Adipose tissue (tissue), 3 donors: ENCODE results near the gene SIRT5. TPM values are rescaled to one million over a fixed set of nuclear protein-coding genes. Genes with fewer than 3 reads are reported as not detected.
A peak's percentile ranks its signal among the peaks of the same experiment; 100 is the strongest.

Source experiments
- H3K27ac ChIP-seq: one replicate; pipeline ENCODE4 v1.5.1; 2013; ENCODE audit warnings: low read depth, low read length
- WGBS, 3 donors: extraction: QIAGEN DNeasy Blood & Tissue Kit; methylation state at CpG; one replicate each; pipeline ENCODE4 v1.1.7; 2013; 5-methylcytosine and 5-hydroxymethylcytosine counted together
- polyA plus RNA-seq, 3 donors: library from polyadenylated mRNA; stranded (reverse); fragments of 200-250 nt; gene quantifications; one replicate each; pipeline ENCODE4 v1.2.3, GENCODE V29; 2013
- donor health status: healthy with polysubstance abuse.
- donor health status: Bipolar disorder and iron deficiency.
- donor health status: healthy.

The SIRT5 gene
- polyA plus RNA-seq, 3 donors = 3.7 to 8.1 (median 5.9) TPM

- peak overlapping the region; percentile 70 for H3K27ac ChIP-seq
- WGBS, 3 donors = 4 to 7% (median 7%) methylated on average over 38 of the region's 38 CpGs
Observed at GRCh38 chr6:13614126-13614925, 39.9 kb downstream of the SIRT5 start.

GRCh38 chr6:13614926-13615791 is 40.8 kb downstream of the SIRT5 start, which contains the start of gene NOL7:
TSS of gene NOL7 (plus strand) at chr6:13615335. CDS start at chr6:13615359, 24 bp downstream.
- 0% methylated on average over 78 to 85 of the region's 85 CpGs for WGBS, 3 donors

GRCh38 chr6:13615792-13616120 is 41.4 kb downstream of the SIRT5 start:
- H3K27ac ChIP-seq = no peak overlapping the region
- 0 to 1% (median 1%) methylated on average over 14 of the region's 14 CpGs for WGBS, 3 donors

More at GRCh38 chr6:13614926-13615791, 40.8 kb downstream of the SIRT5 start, which contains the start of gene NOL7:
- peak within 1 kb of the TSS; percentile 70 for H3K27ac ChIP-seq

DNA sequence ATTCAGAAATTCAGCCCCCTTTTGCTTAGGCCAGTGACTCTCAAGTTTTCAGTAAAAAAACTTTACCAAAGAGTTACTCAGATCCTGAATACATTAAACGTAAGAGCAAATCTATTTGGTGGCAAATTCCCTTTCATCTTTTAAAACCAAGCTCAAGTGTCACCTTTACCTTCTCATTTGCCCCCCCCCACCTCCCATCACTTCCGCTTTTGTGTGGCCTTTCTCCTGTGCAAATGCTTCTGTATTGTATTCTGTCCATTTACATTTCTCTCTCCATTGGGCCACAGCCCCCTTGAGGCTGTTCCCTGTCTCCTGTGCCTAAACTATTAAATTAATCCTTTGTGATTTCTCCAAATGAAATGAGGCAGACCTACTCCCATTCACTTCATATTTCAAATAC is 42.7 kb downstream of the SIRT5 start:
- WGBS, 3 donors = 81 to 88% (median 81%) methylated on average over 2 of the region's 2 CpGs
- H3K27ac ChIP-seq = no peak overlapping the region

GRCh38 chr6:13624871-13625288 is 50.5 kb downstream of the SIRT5 start:
- H3K27ac ChIP-seq = no peak overlapping the region
- 62 to 74% (median 70%) methylated on average over 4 of the region's 4 CpGs for WGBS, 3 donors

- no peak overlapping the region for H3K27ac ChIP-seq
- 50 to 69% (median 60%) methylated on average over 4 of the region's 4 CpGs for WGBS, 3 donors
Observed at GRCh38 chr6:13629459-13630116, 55.2 kb downstream of the SIRT5 start.

GRCh38 chr6:13630499-13630898 is 56.1 kb downstream of the SIRT5 start:
- WGBS, 3 donors = 94 to 100% (median 98%) methylated on average over 1 of the region's 1 CpG
- no peak overlapping the region for H3K27ac ChIP-seq

DNA sequence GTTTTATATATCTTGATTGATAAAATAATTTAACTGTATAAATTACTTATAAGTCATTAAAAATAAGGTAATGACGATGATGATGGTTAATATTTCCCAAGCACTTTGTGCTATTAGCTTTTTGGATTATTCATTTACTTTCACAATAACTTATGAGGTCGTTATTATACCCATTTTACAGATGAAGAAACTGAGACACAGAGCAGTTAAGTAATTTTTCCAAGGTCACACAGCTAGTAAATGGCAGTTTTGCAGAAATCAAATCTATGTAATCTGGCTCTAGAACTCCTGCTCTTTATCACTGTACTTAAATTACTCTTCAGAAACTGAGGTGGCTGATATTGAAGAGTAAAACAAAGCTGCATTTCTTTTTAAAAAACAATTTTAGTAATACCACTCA is 58.9 kb downstream of the SIRT5 start:
- WGBS, 3 donors = 96 to 98% (median 96%) methylated on average over 2 of the region's 2 CpGs
- H3K27ac ChIP-seq = no peak overlapping the region

- no peak overlapping the region for H3K27ac ChIP-seq
Observed at GRCh38 chr6:13635948-13636658, 61.7 kb downstream of the SIRT5 start.

DNA sequence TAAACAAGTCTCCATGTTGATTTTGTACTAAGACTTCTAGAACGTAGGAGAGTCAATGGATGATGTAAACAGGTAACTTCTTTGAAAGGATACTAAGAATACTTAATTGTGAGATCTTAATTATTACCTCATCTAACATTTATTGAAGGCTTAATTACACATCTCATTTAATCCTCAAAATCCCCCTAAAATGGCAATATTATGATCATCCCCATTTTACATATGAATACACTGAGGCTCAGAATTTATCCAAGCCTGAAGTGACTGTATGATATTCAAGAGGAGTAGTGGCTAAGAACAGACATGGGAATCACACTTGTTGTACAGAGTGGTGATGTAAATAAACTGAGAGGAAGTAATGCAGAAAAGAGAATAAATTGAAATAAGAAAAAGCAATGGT is 63.6 kb downstream of the SIRT5 start:
- WGBS, 3 donors = 82 to 95% (median 86%) methylated on average over 1 of the region's 1 CpG
- H3K27ac ChIP-seq = no peak overlapping the region

More at GRCh38 chr6:13635948-13636658, 61.7 kb downstream of the SIRT5 start:
- 51 to 84% (median 61%) methylated on average over 4 of the region's 4 CpGs for WGBS, 3 donors

- WGBS, 3 donors = 64 to 97% (median 69%) methylated on average over 4 of the region's 4 CpGs
- no peak overlapping the region for H3K27ac ChIP-seq
Observed at GRCh38 chr6:13638626-13639025, 64.2 kb downstream of the SIRT5 start.

GRCh38 chr6:13641315-13641714 is 66.9 kb downstream of the SIRT5 start:
- 55 to 65% (median 60%) methylated on average over 5 of the region's 5 CpGs for WGBS, 3 donors
- H3K27ac ChIP-seq = no peak overlapping the region

GRCh38 chr6:13643125-13643524 is 68.7 kb downstream of the SIRT5 start:
- WGBS, 3 donors = 75 to 81% (median 77%) methylated on average over 3 of the region's 3 CpGs
- H3K27ac ChIP-seq = no peak overlapping the region

DNA sequence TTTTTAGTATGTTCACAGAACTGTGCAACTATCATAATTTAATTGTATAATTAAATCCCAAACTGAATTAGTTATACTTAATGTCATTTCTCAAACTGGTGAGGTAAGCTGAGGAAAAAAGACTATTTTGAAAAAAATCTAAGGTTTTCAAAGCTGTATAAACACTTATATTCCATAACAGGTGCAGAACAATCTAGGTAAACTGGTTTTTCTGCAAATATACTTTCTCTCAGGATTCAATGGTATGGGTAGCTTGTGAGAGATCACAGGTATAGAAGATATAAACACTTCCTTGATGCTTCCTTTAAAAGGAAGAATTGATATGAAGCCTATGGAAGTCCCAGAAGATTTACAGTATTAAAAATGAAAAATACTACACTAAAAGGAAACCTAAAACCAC is 74.4 kb downstream of the SIRT5 start:
- H3K27ac ChIP-seq = no peak overlapping the region

GRCh38 chr6:13649393-13649792 is 75.0 kb downstream of the SIRT5 start:
- WGBS, 3 donors = 83 to 97% (median 94%) methylated on average over 4 of the region's 4 CpGs
- H3K27ac ChIP-seq = no peak overlapping the region

DNA sequence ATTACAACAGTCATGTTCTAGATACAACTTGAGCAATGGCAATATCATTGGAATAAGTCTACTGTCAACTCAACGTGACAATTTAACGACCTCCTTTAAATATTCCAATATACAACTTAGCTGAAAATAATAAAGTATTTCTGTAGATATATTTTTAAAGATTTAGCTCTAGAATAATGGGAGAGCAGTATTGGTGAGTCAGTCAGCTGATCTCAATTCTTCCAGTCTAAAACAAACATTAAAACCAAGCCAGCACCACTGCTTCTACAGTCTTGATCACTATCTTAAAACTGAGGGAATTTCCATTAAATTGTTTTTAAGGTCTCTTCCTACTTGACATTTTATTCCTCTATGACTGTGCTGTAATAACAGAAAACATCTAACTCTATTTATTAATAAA is 78.9 kb downstream of the SIRT5 start:
- H3K27ac ChIP-seq = no peak overlapping the region

GRCh38 chr6:13654496-13654895 is 80.1 kb downstream of the SIRT5 start:
- no peak overlapping the region for H3K27ac ChIP-seq

More for the DNA sequence above, 78.9 kb downstream of the SIRT5 start:
- WGBS, 3 donors = 30 to 95% (median 94%) methylated on average over 2 of the region's 2 CpGs

GRCh38 chr6:13655700-13656099 is 81.3 kb downstream of the SIRT5 start:
- no peak overlapping the region for H3K27ac ChIP-seq
- 81 to 93% (median 88%) methylated on average over 1 of the region's 1 CpG for WGBS, 3 donors
